ENCODE measurements around the gene ANKS6. TPM values are rescaled to one million over a fixed set of nuclear protein-coding genes. Genes with fewer than 3 reads are reported as not detected.

ANKS6 gene
- total and polyA plus RNA-seq, 9 of the 15 experiments (the other 6 are each of a cell fraction or from before 2014, with no cell fraction given), result 9.9 to 74.5 (median 36.9) TPM

- TF ChIP-seq, protein P1, sequence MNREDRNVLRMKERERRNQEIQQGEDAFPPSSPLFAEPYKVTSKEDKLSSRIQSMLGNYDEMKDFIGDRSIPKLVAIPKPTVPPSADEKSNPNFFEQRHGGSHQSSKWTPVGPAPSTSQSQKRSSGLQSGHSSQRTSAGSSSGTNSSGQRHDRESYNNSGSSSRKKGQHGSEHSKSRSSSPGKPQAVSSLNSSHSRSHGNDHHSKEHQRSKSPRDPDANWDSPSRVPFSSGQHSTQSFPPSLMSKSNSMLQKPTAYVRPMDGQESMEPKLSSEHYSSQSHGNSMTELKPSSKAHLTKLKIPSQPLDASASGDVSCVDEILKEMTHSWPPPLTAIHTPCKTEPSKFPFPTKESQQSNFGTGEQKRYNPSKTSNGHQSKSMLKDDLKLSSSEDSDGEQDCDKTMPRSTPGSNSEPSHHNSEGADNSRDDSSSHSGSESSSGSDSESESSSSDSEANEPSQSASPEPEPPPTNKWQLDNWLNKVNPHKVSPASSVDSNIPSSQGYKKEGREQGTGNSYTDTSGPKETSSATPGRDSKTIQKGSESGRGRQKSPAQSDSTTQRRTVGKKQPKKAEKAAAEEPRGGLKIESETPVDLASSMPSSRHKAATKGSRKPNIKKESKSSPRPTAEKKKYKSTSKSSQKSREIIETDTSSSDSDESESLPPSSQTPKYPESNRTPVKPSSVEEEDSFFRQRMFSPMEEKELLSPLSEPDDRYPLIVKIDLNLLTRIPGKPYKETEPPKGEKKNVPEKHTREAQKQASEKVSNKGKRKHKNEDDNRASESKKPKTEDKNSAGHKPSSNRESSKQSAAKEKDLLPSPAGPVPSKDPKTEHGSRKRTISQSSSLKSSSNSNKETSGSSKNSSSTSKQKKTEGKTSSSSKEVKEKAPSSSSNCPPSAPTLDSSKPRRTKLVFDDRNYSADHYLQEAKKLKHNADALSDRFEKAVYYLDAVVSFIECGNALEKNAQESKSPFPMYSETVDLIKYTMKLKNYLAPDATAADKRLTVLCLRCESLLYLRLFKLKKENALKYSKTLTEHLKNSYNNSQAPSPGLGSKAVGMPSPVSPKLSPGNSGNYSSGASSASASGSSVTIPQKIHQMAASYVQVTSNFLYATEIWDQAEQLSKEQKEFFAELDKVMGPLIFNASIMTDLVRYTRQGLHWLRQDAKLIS (CRISPR knock-in tag; IDR thresholded peaks at IDR 0.05), result no peak
- TF ChIP-seq KDM1A (IDR thresholded peaks at IDR 0.05) (peak; percentile 27 to 29; a peak in 2 of 4 replicates), MEF2D (tag; conservative IDR thresholded peaks at IDR 0.05; ENCODE audit: low read depth) (no peak), RB1 (IDR thresholded peaks at IDR 0.05; ENCODE audit: low read depth) (peak; percentile 83)
These were observed 88.9 kb downstream of the ANKS6 start (continued) for GRCh38 chr9:98707166-98708102.

Data from K562 (cell line).